Measurements from ENCODE around the gene SLC41A3.

GRCh38 chr3:126126811-126127431, 43.0 kb upstream of the SLC41A3 start:
- TF ChIP-seq, protein P1, sequence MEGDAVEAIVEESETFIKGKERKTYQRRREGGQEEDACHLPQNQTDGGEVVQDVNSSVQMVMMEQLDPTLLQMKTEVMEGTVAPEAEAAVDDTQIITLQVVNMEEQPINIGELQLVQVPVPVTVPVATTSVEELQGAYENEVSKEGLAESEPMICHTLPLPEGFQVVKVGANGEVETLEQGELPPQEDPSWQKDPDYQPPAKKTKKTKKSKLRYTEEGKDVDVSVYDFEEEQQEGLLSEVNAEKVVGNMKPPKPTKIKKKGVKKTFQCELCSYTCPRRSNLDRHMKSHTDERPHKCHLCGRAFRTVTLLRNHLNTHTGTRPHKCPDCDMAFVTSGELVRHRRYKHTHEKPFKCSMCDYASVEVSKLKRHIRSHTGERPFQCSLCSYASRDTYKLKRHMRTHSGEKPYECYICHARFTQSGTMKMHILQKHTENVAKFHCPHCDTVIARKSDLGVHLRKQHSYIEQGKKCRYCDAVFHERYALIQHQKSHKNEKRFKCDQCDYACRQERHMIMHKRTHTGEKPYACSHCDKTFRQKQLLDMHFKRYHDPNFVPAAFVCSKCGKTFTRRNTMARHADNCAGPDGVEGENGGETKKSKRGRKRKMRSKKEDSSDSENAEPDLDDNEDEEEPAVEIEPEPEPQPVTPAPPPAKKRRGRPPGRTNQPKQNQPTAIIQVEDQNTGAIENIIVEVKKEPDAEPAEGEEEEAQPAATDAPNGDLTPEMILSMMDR (conservative IDR thresholded peaks at IDR 0.05 in 1 of 2, IDR thresholded peaks at IDR 0.05 in 1 of 2; ENCODE audit: extremely low read depth in 1 of 2, insufficient read depth in 1 of 2, low read depth in 1 of 2, low read length in 2 of 2), result no peak
- TF ChIP-seq EZH2 (IDR thresholded peaks at IDR 0.05; ENCODE audit: borderline replicate concordance, low read length), result no peak

All from mammary epithelial cell (primary cell).